Jurkat, Clone E6-1 (cell line): Measurements from ENCODE around the gene HMGB2.

Experiments used
- DNase-seq: peaks from one replicate; pipeline ENCODE4 v3.0.0-alpha.2; 2011; ENCODE audit warnings: low read depth, low spot score
- H3K4me3 ChIP-seq: 2 replicates; pipeline ENCODE4 v1.5.1; 2011; ENCODE audit warnings: mild to moderate bottlenecking, low read length, control low read depth, moderate library complexity

Gene HMGB2

DNA sequence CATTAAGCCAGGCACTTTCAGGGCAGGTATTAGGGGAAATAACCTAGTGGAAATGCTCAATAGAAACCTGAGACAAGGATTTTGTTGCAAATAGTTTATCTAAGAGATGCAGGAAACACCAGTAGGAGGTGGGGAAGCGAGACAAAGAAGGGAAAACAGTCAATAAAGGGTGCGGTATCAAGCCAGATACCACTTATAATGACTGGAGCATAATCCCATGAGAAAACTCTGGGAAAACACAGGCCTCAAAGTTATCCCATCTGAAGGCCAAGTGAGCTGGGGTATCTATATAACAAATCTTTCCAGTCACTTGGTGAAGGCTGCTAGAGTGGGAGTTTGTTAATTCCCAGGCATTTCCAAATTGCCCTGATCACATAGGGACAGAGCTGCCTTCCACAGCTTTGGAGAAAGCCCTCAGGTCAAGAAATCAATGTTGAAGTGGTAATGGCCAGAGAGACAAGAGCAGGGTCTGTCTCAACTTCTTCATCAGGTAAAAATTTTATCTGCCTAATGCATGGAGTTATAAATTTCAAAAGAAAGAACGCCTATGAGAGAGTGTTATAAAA, 9.8 kb upstream of the HMGB2 start:
- no peak overlapping the region for H3K4me3 ChIP-seq

DNA sequence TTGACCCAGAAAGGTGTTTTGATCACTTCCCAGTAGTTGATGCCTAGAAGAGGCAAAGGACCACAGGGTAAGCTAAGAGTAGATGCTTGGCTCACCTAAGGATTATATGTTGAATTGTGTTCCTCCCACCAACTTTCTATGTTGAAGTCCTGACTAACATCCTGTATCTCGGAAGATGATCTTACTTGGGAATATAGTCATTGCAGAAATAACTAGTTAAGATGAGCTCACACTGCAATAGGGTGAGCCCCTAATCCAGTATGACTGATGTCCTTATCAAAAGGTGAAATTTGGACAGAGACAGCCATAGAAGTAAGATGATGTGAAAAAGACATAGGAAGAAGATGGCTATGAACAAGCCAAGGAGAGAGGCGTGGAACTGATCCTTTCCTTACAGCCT, 3.3 kb upstream of the HMGB2 start:
- no peak for DNase-seq
- H3K4me3 ChIP-seq, result no peak overlapping the region

More for the DNA sequence above, 9.8 kb upstream of the HMGB2 start:
- no peak for DNase-seq

DNA sequence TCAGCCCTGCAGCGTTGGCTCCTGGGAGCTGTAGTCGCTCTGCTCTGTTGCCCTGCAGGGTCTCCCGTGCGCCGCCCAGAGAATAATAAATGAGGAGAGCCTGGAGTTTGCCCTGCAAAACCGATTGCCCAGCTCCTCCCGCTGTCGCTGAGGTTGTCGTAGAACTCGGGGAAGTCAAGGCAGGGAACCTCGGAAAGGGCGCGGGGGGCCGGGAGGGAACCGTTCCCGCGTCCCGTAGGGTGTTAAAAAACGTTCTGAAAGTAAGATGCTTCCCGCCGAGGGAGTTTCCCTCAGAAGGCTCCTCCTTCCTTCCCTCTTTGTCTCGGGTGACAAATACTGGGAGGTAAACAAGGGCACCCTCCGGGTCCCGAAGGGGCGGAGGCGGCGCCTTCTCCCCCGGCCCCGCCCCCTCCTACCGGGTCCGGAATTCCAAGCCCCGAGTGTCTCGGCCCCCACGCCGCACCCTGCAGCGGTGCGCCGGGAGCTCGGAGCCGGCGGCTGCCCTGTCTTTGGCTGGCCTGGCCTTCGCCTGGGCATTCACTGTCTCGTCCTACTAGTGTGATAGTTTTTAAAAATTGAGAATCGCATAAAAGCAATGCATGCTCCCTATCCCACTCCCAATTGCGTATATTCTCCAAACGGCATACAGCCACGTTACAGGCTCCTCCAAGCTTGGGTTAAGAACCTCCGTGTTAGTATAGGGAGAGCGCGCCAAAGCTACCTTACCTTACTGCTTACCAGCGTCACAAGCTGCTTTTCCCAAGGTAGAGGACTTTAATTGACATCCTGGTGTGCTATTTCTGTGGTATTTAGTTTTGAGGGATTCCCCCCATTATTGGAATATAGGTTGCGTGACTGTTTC, 964 bp upstream of the HMGB2 start:
- H3K4me3 ChIP-seq, result peak overlapping the region; percentile 98
- peak; percentile 85 for DNase-seq

DNA sequence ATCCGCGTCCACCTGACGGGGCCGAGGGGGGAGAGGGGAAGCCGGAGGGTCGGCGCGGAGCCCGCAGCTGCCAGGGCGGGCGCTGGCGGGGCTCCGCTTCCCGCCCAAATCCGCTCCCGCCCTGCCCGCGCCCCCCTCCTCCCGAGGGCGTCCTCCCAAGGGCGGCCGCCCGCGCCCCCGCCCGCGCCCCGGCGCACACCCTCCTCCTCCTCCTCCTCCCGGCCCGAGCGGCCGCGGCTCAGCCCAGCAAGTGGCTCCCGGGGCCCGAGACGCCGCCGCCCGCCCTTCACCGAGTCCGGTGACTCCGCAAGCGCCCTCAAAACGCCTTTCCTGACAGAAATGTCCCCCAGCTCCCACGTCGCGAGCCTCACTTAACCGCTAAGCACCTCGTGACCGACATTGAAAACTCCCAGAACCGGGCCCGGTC, 487 bp downstream of the HMGB2 start:
- H3K4me3 ChIP-seq, result peak overlapping the region; percentile 98
- no peak for DNase-seq

DNA sequence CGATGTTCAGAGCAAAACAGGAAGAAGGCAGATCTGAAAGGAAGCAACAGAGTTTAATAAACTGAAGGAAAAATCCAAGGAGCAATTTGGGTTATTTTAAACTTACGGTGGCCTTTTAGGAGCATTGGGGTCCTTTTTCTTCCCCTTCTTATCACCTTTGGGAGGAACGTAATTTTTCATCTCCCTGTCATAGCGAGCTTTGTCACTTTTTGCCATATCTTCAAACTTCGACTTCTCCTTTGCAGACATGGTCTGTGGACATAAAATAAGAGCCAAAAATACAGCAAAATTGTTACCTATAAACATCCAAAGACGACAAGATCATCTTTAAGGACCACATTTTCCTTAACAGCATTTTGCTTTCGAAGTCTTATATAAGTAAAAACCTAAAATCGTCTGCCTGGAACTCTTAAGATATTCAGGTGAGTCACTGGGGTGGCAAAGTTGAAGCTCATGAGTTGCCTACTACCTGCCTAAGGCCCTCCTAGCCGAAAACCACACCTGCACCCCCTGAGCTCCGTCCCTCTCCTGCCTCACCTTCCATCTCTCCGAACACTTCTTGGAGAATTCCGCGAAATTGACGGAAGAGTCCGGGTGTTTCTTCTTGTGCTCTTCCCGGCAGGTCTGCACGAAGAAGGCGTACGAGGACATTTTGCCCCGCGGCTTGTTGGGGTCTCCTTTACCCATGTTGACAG, 1.0 kb downstream of the HMGB2 start:
- no peak for DNase-seq
- H3K4me3 ChIP-seq, result peak overlapping the region; percentile 98

DNA sequence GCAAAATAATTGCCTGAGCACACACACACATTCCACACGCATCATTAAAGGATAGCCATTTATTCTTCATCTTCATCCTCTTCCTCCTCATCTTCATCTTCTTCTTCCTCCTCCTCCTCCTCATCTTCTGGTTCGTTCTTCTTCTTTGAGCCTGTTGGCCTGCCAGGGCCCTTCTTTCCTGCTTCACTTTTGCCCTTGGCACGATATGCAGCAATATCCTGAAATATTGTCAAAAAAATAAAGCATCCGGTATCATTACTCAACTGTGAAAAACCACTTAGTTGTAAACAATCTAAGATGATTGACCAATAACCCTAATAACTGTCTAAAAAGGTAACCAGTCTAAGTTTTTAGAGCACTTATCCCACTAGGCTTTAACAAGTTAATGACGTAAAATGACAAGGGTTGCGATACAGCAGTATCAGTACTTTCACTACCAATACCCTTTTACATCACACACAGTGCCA, 2.1 kb downstream of the HMGB2 start:
- DNase-seq, result no peak
- H3K4me3 ChIP-seq, result peak overlapping the region; percentile 98

DNA sequence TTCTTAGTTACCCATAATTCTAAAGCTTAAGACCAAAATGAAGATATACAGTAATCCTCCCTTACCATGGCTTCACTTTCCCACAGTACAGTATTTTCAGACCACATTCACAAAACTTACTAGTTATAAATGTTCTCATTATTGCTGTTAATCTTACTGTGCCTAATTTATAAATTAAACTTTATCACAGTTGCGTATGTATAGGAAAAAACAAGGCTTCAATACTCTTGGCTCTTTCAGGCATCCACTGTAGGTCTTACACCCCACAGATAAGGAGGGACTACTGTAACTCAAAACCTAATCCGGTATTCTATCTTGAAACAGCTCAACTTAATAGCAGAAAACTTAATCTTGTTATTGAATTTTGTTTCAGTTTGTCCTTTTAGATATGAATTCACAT, 3.6 kb downstream of the HMGB2 start:
- DNase-seq, result no peak
- H3K4me3 ChIP-seq, result no peak overlapping the region

DNA sequence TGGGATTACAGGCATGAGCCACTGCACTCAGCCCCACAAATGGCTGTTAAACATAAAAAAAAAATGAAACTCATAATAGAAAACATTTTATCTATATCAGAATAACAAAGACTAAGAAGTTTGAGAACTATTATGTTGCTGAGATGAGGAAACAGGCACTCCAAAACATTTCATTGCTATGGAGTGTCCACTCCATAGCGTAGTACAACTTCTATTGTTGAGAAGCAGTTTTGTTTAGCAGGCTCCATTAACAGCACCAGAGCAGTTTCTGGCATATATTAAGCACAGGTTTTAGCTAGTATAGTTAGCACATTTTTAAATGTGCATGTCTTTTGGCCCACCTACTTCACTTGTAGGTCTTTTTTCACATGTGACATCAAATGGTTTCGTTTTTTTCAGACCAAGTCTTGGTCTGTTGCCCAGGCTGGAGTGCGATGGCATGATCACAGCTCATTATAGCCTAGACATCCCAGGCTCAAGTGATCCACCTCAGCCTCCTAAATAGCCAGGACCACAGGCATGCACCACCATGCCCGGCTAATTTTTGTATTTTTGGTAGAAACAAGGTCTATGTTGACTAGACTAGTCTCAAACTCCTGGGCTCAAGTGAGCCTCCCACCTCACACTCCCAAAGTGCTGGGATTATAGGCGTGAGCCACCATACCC, 5.8 kb downstream of the HMGB2 start:
- no peak for DNase-seq
- H3K4me3 ChIP-seq, result no peak overlapping the region

DNA sequence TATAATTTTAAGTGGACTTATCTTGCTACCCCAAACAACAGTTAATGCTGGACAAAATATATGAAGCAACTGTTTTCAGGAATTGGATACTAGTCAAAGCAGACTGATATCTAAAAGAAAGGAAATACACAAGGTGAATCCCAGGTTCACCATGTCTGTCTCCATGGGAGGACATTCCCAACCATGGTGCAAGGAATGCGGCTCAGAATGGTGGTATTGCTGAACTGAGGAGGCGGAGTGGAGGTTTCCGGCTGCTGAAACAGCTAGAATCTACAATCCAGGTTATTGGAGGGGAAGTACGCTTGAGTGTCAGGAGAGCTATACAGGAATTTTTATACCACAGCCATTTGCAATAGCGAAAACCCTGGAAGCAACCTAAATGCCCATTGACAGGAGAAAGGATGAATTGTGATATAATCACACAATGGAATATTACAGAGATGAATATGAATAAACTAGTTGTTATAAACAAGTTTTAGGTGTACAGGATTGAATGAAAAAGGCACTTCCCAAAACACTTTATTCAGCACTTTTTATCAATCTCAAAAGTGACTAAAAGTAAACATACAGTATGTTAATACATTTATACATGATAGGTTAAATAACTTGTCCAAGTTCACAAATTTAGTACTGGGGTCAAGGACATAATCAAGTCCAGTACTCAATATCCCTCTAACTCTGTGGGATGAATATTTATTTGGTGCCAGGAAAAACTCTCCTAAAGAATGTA, 9.0 kb downstream of the HMGB2 start:
- no peak overlapping the region for H3K4me3 ChIP-seq
- no peak for DNase-seq

DNA sequence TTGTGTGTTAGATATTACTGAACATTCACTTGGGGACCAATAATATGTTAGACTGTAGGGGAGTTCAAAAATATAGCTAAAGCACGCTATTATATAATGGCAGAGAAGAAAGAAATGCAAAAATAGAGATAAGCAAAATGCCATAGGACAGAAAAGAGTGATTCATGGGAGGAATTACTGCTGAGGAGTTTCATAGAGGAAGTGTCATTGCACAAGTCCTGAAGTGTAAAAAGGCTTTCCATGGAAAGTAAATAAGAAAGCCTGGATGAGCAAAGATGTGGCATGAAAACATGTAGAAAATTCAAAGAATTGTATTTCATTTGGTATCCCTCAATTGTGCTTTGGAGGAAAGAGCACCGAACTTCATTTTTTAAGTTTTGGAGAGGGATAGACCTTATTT, 14.5 kb downstream of the HMGB2 start:
- DNase-seq, result no peak
- H3K4me3 ChIP-seq, result no peak overlapping the region

DNA sequence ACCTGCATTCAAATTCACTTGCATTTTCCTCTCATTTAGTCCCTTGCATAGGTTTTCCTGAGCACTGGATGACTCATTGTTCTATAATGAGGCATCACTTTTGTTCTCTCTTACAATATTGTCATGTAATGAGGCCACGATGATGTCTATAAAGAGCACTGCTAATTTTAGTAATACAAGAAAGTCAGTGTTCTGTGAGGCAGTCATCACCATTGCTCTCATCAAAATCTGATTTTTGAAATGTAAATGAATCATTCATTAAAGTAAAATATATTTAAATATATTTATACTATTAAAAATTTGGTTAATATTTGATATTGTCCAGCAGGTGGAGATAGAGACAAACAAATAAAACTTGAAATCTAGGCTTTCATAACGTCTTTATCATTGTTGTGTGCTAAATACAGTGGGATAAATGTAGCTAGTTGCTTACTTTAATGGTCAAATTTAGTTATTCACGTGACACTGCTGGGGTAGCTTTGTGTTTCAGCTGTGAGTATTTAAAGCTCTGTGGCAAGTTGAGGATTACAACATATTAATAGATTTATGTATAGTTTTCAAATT, 15.4 kb downstream of the HMGB2 start:
- no peak for DNase-seq
- no peak overlapping the region for H3K4me3 ChIP-seq

DNA sequence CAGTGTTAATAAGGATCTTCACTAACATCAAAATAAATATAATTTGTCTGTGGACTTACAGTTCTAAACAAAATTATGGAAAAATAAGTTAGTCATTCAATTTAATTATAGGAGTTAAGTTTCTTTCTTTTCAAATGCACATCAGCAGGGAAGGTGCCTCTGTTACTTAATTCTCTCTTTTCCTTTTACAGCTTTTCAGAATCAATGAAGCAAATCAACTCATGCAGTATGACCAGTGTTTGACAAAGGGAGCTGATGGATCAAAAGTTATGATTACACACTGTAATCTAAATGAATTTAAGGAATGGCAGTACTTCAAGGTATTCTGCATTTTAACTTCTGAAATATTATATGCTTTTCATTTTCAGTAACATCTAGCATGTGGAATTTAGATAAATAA, 15.9 kb downstream of the HMGB2 start:
- no peak for DNase-seq
- H3K4me3 ChIP-seq, result no peak overlapping the region

DNA sequence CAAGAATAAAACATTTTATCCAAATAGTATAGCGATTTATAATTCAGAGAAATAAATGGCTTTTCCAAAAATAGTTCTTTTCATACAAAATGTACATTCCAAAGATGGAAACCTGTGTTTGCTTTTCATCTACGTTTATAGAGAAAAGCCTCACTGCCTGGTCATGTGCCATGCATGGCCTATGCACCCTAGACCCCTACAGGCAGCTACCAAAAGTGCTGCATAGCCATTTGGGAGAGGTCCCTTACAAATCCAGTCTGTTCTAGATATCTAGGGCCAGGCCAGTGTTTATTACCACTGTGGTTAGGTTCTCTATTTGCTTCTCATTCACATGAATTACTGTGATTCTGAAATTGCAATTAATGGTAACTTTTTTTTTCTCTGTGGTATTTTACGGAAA, 17.2 kb downstream of the HMGB2 start:
- H3K4me3 ChIP-seq, result no peak overlapping the region
- no peak for DNase-seq

DNA sequence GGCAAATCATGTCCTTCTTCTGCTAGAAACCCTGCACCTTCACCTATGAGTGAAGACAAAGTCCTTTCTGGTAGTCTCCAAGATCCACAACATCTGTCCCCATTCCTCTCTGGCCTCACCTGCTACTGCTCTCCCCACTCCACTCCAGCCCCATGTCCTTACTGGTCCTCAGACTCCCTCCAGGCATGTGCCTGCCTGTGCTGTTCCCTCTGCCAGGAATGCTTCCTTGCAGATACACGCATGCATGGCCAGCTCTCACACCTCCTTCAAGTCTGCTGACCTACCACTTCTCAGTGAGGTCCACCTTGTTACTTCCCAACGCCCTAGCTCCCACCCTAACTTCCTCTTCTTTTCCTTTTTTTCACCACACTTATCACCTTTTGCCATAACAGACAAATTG, 18.1 kb downstream of the HMGB2 start:
- no peak overlapping the region for H3K4me3 ChIP-seq
- DNase-seq, result no peak

DNA sequence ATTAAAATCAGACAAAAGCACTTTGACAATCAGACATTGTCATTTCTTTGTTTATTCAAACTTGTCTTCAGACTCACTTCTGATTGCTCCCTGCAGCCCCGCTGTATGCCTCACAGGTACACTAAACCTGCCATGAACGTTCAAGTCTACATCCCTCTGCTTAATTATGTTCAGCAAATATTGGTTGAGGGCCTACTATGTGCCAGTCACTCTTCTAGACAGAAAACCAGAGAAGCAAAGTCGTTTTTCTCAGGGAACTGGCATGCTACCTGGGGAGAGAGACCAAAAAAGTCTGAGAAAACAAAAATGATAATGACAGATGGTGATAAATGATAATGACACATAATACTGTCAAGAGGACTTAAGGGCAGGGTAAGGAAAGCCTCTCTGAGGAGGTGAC, 19.4 kb downstream of the HMGB2 start:
- no peak for DNase-seq
- no peak overlapping the region for H3K4me3 ChIP-seq

DNA sequence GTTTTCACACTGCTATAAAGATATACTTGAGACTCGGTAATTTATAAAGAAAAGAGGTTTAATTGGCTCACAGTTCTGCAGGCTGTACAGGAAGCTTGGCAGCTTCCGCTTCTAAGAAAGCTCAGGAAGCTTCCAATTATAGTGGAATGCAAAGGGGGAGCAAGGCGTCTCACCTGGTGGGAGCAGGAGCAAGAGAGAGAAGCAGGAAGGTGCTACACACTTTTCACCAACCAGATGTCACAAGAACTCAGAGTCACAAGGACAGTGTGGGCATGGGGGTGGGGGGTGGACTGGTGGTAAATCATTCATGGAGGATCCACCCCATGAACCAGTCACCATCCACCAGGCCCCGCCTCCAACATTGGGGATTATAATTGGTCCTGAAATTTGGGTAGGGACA, 22.8 kb downstream of the HMGB2 start:
- no peak overlapping the region for H3K4me3 ChIP-seq
- no peak for DNase-seq

DNA sequence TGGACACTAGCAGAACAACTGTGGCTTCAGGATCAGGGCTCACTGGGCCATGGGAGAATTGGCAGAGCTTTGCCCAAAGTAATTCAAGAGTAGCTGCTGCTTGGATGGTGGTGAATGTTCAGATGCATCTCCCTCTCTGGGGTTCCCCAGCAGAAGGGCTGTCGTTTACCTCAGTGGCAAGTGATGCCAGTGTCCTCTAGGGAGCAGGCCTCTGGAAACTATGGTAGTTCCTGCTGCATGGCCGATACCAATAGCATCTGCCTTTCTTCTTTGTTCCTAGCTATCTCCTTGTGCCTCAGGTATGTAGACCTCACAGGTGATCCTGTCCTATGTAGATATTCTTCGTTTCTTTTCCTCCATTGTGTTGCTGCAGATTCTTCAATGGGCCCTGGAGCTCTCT, 26.4 kb downstream of the HMGB2 start:
- DNase-seq, result no peak
- no peak overlapping the region for H3K4me3 ChIP-seq

DNA sequence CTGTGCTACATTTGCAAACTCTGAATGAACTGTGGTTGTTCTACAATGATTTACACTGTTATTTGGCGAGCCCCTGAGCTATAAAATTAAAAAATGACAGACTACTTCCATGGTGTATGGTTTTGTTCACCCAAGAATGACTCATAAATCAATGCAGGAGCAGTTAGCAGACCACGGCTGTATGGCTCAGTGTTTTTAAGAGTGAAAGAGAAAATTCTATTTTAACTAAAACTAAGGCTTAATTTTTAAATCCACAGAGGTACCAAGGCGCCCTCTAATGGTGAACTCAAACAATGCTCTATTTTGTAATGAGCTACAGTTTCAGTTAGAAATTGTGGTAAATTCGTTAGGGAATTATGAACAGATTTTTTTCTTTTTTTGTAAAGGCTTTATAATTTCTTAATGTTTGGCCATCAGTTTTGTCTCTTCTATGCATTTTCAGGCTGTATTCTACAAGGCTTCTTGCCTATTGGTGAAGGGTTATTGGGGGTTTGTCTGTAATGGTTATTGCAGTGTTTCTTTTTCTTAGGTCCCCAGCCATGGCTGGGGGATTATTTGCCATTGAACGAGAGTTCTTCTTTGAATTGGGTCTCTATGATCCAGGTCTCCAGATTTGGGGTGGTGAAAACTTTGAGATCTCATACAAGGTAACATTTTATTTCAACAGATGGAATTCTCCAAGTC, 32.5 kb downstream of the HMGB2 start:
- DNase-seq, result peak; percentile 49
- H3K4me3 ChIP-seq, result no peak overlapping the region
